ENCODE measurements around the gene OPCML. TPM values are rescaled to one million over a fixed set of nuclear protein-coding genes. Genes with fewer than 3 reads are reported as not detected.

OPCML gene
- total RNA-seq, 1 experiment from 2014 or later: not detected

- DNase-seq (ENCODE audit: low read depth, low spot score): no peak
- in situ Hi-C loops (cut with HindIII; ENCODE audit: low pct_unique_long_range_greater_than_20kb, low sequenced_read_pairs): no loop called here
Observed at GRCh38 chr11:132850266-132850665, 682.0 kb downstream of the OPCML start.

GRCh38 chr11:132848336-132848735 lies 684.0 kb downstream of the OPCML start:
- no peak for DNase-seq (ENCODE audit: low read depth, low spot score)
- in situ Hi-C loops (cut with HindIII; ENCODE audit: low pct_unique_long_range_greater_than_20kb, low sequenced_read_pairs): no loop called here

DNA sequence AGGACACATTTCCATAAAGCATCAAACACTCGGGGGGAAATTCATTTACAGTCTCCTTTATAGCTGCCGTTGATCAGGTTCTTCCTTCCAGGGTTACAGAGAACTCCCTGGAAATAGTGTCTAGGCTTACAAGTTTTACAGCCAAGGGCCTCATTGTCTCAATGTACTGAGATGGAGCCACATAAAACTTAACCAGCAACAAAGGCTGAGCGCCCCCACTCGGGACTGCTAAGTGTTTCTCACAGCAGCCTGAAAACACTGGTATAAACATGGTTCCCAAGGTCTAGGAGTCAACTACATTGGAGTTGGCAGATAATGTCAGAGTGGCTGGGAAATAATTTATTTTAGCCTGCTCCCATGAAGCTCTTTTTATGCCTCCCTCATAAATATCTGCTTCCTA lies 686.2 kb downstream of the OPCML start:
- in situ Hi-C loops (cut with HindIII; ENCODE audit: low pct_unique_long_range_greater_than_20kb, low sequenced_read_pairs): no loop called here
- DNase-seq (ENCODE audit: low read depth, low spot score): no peak

- no peak for DNase-seq (ENCODE audit: low read depth, low spot score)
- in situ Hi-C loops (cut with HindIII; ENCODE audit: low pct_unique_long_range_greater_than_20kb, low sequenced_read_pairs): no loop called here
Observed at GRCh38 chr11:132844956-132845696, 687.2 kb downstream of the OPCML start.

GRCh38 chr11:132840660-132841059 lies 691.6 kb downstream of the OPCML start:
- in situ Hi-C loops (cut with HindIII; ENCODE audit: low pct_unique_long_range_greater_than_20kb, low sequenced_read_pairs): no loop called here

DNA sequence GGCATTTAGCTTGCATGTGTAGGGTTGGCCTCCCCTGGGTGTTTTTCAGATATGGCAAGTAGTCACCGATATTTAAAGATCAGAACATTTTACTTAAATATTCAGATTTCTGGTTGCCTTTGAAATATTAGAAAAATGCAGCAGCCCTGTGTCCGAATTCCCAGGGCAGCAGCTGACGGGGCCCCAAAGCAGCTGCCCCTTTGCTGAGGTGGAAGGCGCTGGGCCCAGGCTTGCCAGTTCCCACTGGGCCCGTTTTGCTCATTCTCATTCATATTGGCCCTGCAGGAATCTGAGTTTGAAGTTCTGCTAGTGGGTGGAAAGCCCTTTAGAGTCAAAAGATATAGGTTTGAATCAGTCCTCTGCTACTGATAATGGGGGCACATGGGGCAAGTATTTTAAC lies 692.1 kb downstream of the OPCML start:
- no peak for DNase-seq (ENCODE audit: low read depth, low spot score)
- in situ Hi-C loops (cut with HindIII; ENCODE audit: low pct_unique_long_range_greater_than_20kb, low sequenced_read_pairs): no loop called here

More at GRCh38 chr11:132840660-132841059, 691.6 kb downstream of the OPCML start:
- DNase-seq (ENCODE audit: low read depth, low spot score): no peak

- DNase-seq (ENCODE audit: low read depth, low spot score): no peak
- in situ Hi-C loops (cut with HindIII; ENCODE audit: low pct_unique_long_range_greater_than_20kb, low sequenced_read_pairs): no loop called here
Observed at GRCh38 chr11:132839236-132839945, 692.9 kb downstream of the OPCML start.

DNA sequence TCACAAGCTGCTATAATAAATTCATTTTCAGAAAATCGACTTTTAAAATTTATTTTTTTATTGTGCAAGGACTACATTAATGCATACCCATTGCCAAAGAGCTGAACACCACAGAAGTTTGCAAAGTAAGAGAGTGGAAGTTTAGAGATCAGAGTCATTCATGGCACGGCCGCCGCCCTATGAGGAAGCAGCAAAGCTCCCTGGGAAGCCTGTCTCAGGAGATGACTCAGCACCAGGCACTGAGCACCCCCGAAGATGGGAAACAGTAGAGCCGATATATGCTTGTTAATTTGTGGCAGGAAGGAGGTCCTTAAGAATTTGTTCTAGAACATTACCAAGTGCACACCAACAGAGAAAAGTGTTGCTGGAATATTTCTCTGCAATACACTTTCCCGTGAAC lies 693.7 kb downstream of the OPCML start:
- no peak for DNase-seq (ENCODE audit: low read depth, low spot score)
- in situ Hi-C loops (cut with HindIII; ENCODE audit: low pct_unique_long_range_greater_than_20kb, low sequenced_read_pairs): no loop called here

DNA sequence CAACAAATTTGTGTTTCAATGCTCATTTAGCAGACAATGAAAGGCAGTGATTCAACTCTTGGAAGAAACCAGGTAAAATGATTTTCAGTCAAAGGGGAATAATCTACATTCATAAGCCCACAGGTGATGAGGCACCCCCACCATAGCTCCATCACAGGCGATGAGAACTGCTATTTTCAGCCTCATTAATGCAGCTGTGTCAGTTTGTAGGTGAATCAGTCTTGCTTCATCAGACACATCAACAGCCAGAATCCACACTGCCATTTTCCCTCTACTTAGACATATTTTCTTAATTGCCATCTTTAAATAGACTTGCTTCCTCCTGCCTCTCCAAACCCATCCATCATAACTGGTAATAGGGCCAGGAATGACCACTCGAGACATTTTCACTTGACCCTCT lies 701.0 kb downstream of the OPCML start:
- DNase-seq (ENCODE audit: low read depth, low spot score): no peak
- in situ Hi-C loops (cut with HindIII; ENCODE audit: low pct_unique_long_range_greater_than_20kb, low sequenced_read_pairs): no loop called here

DNA sequence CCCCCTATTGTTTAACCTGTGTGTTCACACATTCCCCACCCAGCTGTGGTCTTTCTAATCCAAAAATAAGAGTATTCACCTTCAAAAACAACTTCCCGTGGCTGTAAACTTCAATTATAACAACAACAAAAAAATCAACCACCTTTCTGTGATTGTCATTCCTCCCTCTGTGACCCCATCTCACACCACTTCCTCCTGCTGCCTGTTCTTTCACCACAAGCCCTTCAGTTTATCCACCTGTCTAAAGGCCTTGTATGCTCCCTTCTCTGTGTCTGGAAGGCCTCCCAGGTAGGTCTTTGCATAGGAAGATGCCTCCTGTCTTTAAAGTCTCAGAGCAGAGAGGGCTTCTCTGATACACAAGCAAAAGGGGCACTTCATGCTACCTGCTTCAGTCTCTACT lies 707.7 kb downstream of the OPCML start:
- DNase-seq (ENCODE audit: low read depth, low spot score): no peak
- in situ Hi-C loops (cut with HindIII; ENCODE audit: low pct_unique_long_range_greater_than_20kb, low sequenced_read_pairs): no loop called here

- no peak for DNase-seq (ENCODE audit: low read depth, low spot score)
- in situ Hi-C loops (cut with HindIII; ENCODE audit: low pct_unique_long_range_greater_than_20kb, low sequenced_read_pairs): no loop called here
Observed at GRCh38 chr11:132822276-132822675, 710.0 kb downstream of the OPCML start.

DNA sequence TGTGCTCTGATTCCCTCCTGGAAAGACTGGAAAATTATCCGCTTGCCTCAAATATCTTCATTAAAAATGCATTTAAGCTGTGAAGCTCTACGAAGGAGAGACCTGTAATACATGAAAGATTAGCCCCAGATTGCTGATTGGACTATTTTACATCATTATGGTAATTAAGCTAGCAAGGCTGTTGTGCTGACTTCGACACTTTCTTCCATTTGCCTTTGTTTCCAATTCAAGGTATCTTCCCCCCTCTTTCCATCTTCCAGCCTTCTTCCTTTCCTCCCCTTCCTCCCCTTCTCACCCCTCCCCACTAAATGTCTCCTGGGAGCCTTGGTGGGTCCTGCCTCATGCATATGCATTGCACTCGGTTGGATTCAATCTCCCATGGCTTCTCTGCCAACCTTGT lies 710.8 kb downstream of the OPCML start:
- DNase-seq (ENCODE audit: low read depth, low spot score): no peak
- in situ Hi-C loops (cut with HindIII; ENCODE audit: low pct_unique_long_range_greater_than_20kb, low sequenced_read_pairs): no loop called here

GRCh38 chr11:132821014-132821413 lies 711.3 kb downstream of the OPCML start:
- DNase-seq (ENCODE audit: low read depth, low spot score): no peak
- in situ Hi-C loops (cut with HindIII; ENCODE audit: low pct_unique_long_range_greater_than_20kb, low sequenced_read_pairs): no loop called here

DNA sequence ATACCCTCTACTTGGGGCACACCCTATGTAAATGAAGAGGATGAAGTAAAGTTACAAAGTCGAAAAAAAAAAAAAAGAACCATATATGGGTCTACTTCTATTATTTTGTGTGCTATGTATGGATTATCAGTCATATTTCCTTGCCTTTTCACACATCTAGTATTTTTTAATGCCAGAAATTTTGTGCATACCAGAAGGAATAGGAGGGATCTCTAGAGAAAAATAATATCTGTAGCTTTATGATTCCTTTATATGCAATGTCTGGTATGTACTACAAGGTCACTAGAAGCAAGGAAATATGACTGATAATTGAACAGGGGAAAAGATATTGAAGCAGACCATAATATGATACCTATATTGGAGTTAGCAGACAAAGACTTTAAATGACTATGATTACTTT lies 713.4 kb downstream of the OPCML start:
- no peak for DNase-seq (ENCODE audit: low read depth, low spot score)
- in situ Hi-C loops (cut with HindIII; ENCODE audit: low pct_unique_long_range_greater_than_20kb, low sequenced_read_pairs): no loop called here

- in situ Hi-C loops (cut with HindIII; ENCODE audit: low pct_unique_long_range_greater_than_20kb, low sequenced_read_pairs): no loop called here
- no peak for DNase-seq (ENCODE audit: low read depth, low spot score)
Observed at GRCh38 chr11:132817387-132817786, 714.9 kb downstream of the OPCML start.

DNA sequence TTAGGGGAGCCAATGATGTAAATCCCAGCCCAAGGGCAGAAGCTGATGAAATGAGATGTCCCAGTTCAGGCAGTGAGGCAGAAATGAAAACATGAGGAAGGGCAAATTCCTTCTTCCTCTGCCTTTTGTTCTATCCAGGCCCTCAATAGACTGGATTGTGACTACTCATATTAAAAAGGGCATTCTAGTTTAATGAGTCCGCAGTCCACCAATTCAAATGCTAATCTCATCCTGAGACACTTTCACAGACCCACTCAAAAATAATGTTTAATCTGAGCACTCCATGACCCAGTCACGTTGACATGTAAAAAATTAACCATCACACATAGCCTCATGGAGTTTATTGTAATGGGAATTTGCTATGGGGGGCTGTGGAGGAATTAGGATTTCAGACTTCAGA lies 717.9 kb downstream of the OPCML start:
- in situ Hi-C loops (cut with HindIII; ENCODE audit: low pct_unique_long_range_greater_than_20kb, low sequenced_read_pairs): no loop called here
- no peak for DNase-seq (ENCODE audit: low read depth, low spot score)

- no peak for DNase-seq (ENCODE audit: low read depth, low spot score)
- in situ Hi-C loops (cut with HindIII; ENCODE audit: low pct_unique_long_range_greater_than_20kb, low sequenced_read_pairs): no loop called here
Observed at GRCh38 chr11:132811649-132812048, 720.7 kb downstream of the OPCML start.

- in situ Hi-C loops (cut with HindIII; ENCODE audit: low pct_unique_long_range_greater_than_20kb, low sequenced_read_pairs): no loop called here
- DNase-seq (ENCODE audit: low read depth, low spot score): no peak
Observed at GRCh38 chr11:132809070-132809469, 723.2 kb downstream of the OPCML start.

GRCh38 chr11:132804258-132804657 lies 728.0 kb downstream of the OPCML start:
- DNase-seq (ENCODE audit: low read depth, low spot score): no peak
- in situ Hi-C loops (cut with HindIII; ENCODE audit: low pct_unique_long_range_greater_than_20kb, low sequenced_read_pairs): no loop called here
